ENCODE data around the gene EFCAB5.
"Not testable (repeated sequence)": the region's sequence is repeated elsewhere in the genome, so short reads cannot be mapped to it uniquely, and the experiment has no call there.

Gene EFCAB5

GRCh38 chr17:29941334-29941733 is at the start of gene EFCAB5:
EFCAB5 (plus strand) TSS chr17:29941634; CDS start chr17:29941797, 163 bp downstream.
- no peak for DNase-seq

DNA sequence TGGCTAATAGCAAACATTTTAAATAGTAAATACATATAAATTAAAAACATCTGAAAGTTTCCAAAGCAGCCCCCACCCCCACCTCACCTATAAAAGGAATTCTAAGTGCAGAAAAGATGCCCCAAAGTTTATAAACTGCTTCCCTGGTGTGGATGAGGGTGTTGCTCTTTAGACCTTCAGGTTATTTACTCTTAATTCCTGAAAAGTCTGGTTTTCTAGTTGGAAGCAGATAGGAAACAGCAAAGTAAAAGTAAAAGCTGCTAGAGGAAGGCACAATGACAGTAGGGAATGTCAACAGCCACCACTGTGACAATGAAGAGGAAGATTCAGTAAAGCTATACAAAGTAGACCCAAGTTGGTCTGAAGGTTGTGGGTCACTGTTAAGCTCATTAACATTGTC is 49.2 kb upstream of the EFCAB5 start:
- no peak for DNase-seq

DNA sequence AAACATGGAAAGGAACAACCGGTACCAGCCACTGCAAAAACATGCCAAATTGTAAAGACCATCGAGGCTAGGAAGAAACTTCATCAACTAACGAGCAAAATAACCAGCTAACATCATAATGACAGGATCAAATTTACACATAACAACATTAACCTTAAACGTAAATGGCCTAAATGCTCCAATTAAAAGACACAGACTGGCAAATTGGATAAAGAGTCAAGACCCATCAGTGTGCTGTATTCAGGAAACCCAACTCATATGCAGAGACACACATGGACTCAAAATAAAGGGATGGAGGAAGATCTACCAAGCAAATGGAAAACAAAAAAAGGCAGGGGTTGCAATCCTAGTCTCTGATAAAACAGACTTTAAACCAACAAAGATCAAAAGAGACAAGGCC is 44.3 kb upstream of the EFCAB5 start:
- not testable (repeated sequence) for DNase-seq

DNA sequence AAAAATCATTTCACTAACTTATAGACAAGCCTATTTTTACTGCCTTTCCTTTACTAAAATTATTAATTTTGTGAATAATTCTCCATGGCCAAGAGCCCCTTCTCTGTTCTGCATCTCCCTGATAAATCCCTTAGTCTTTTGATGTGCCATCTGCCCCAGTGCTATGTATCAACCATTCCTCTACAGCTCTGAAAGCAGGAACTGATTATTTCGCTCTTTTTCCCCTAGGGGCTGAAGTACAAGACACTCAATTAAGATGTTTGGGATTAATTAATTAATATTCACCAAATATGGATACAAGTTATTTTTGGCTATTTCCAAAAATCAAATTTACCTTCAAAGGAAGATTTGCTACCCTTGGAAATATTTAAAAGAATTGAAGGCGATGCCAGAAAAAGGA is 38.0 kb upstream of the EFCAB5 start:
- no peak for DNase-seq

DNA sequence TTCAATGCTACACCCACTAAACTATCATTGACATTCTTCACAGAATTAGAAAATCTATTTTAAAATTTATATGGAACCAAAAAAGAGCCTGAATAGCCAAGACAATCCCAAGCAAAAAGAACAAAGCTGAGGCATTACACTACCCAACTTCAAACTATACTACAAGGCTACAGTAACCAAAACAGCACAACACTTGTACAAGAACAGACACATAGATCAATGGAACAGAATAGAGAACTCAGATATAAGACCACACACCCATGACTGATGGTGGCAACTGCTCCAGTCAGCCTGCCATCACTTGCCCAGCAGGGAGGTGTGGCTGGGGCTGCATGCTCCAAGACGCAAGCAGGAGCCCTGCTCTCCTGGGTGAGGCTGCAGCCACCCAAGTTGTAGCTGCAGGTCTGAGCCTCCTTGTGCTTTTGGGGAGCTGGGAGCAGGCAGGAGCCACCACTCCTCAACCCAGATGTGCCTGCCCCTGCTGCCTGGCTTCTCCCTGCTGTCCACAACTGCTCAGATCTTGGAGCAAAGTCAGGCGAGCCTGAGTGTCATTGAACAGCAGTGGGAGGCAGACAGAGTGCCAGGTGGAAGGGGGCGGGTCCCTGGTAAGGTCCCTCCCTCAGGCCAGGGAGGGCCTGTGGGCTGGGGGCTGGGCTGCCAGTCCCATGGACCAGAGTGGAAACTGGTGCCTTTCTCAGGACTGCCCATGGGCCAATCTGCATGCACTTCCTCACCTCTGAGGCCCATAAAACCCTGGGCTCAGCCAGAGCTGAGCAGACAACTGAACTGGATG is 36.2 kb upstream of the EFCAB5 start:
- DNase-seq: no peak

DNA sequence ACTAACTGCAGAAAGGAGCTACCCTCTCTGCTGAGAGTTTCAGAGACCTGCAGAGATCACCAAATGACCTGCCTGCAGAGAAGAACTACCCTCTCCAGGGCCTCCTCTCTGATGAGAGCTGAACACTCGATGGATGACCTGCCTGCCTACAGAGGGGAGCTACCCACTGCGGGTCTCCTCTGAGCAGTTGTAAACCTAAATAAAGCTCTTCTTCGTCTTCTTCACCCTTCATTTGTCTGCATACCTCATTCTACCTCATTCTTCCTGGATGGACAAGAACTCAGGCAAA is 35.6 kb upstream of the EFCAB5 start:
- DNase-seq: no peak

- no peak for DNase-seq
These were observed 34.5 kb upstream of the EFCAB5 start for GRCh38 chr17:29906969-29907368.

GRCh38 chr17:29909236-29910003 is 32.0 kb upstream of the EFCAB5 start:
- DNase-seq: no peak

GRCh38 chr17:29911641-29912177 is 29.7 kb upstream of the EFCAB5 start:
- no peak for DNase-seq

DNA sequence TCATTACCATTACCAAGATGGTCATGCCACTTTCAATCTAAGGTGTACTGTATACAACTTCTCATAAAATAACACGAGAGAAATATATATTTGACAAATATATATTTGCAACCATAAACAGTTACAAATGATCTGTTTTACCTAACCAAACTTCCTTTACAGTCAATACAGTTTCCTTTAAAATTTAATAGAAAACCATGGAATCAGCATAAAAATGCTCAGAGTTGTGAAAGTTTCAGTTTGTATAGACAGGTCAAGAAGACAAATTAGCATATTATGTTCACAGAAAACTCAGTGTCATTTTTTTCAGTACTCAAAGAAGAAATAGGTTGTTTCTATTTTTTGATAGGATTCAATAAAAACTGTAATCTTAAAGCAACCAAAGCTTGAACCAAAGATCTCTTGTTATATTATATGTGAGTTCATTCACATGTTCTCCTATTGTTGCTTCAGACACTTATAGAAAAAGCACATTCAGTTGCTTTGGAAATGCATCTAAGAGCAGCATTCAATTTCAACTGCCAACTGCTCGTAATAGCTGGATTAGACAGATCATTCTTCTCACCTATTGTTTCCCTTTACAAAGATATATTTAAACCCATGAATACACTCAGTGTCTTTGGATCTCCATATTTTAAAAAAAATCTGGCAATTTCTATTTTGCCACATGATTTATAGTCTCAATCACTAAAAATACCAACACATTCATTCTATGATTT is 26.5 kb upstream of the EFCAB5 start:
- DNase-seq: no peak

DNA sequence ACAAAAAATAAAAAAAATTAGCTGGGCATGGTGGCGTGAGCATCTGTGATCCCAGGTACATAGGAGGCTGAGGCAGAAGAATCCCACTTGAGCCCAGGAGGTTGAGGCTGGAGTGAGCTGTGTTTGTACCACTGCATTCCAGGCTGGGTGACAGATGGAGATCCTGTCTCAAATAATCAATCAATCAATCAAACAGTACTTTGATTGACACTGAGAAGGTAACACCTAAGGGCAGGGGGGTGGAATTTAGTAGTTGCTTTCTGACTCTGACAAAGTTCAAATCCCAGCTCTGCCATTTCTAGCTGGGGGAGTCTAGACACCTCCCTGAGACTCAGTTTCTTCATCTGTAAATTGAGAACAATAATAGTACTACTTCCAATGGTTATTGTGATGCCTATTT is 23.4 kb upstream of the EFCAB5 start:
- no peak for DNase-seq

GRCh38 chr17:29918922-29919856 is 22.2 kb upstream of the EFCAB5 start:
- DNase-seq: no peak

DNA sequence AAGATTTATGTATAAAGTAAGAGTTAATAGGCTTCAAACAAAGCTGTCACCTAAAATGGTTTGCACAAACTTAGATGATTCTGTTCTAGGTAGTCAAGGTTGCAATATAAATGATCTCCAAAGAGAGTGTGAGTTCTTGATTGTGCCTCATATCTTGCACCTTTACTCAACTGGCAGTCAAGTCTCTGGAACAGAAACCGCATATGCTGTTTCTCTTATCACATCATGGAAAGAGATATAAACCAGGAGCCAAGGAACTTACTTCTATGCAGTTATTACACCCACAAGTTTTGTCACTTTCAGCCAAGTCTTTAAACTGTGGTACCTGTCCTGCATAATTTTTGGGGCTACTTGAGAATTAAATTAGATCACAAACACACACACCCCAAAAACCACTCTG is 16.6 kb upstream of the EFCAB5 start:
- no peak for DNase-seq

DNA sequence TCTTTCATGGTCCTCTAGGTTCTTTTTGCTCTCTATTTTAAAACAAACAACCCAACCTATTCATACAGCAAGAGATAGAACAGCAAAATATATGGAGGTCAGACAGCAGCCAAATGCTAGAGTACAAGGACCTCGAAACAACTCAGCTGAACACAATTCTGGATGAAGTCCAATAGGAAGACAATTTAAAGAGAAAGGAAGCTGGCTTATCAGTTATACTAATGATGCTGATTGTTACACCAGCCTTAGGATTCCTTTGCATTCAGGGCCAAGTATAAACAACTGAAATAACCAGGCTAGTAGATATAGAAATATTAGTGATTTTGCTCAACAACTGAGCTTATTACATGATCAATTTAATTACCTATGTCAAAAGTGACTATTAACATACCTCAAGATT is 13.9 kb upstream of the EFCAB5 start:
- no peak for DNase-seq

GRCh38 chr17:29929006-29929532 is 12.4 kb upstream of the EFCAB5 start:
- peak; percentile 2 for DNase-seq

DNA sequence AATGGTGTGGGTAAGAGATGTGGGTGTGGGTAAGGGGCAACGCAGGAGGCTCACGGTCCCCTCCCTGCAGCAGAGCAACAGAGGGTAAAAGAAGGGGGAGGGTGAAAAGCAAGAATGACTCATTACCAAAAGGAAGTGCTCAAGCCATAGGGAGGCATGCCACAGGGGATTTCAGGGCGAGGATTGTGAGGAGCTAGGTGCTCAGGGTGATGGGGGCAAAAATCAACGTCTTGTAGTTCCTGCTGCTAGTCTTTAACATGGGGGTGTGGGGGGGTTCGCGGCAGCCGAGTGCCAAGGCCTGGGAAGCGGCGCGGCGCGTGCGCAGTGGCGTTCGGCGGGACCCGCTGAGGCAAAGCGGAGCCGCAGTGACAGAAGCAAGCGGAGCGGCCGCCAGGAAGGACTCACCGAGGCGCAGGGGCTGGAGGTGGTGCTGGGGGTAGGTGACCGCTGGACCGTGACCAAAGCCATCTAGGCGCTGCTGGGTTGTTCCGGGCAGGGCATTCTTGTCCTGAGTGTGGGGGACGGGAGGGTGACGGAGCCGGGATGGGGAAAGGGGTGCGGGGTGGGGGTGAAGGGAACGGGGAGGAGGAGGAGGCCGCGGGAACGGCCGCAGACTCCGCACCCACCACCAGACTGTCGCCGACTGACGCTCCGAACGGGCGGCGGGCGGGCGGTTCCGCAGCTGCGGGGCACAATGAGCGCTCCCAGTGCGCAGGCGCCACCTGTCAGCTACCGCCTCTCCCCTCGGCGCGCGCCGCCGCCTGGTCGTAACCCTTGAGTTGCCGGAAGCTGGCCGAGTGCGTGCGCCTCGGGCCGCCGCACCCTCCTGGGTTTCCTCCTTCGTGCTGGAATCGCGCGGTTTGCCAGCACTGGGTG is 11.7 kb upstream of the EFCAB5 start, which contains the start of gene SSH2:
Gene SSH2, minus strand, starts transcription at position 696 of the 876 bp plus-strand sequence. Its CDS starts 228 bp downstream, at position 468.
- peak; percentile 76 for DNase-seq

GRCh38 chr17:29930409-29931010 is 10.9 kb upstream of the EFCAB5 start:
- DNase-seq: peak; percentile 51

- peak; percentile 70 for DNase-seq
These were observed 10.1 kb upstream of the EFCAB5 start for GRCh38 chr17:29931231-29931932.

DNA sequence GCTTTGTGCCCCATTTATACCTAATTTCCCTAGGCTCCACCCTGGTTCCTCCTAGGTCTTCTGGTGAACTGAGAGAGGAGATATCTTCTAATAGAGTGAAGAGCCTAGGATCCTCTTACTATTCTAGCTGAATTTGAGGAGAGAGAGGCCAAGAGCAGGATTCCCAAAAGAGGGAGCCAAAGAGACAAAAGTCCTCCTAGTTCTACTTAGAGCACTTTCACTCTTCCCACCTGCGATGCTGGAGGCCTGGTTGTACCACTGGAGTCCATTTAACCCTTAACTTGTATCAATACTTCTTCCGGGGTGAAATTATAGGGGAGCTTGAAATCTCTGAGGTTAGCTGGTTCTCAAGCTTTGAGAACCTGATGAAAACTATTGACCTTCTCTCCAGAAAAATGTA is 8.1 kb upstream of the EFCAB5 start:
- no peak for DNase-seq

DNA sequence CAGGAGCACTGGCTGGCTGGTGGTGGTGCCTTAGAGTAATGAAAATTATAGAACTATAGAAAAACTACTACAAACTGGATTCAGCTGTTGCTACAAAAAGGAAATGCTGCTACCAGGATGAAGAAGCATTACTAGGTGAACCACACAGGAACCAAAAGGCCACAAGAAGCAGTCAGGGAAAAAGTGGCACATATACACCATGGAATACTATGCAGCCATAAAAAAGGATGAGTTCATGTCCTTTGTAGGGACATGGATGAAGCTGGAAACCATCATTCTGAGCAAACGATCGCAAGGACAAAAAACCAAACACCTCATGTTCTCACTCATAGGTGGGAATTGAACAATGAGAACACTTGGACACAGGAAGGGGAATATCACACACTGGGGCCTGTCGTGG is 5.5 kb upstream of the EFCAB5 start:
- DNase-seq: not testable (repeated sequence)
